ENCODE results near the gene TNFRSF21. TPM values are rescaled to one million over a fixed set of nuclear protein-coding genes. Genes with fewer than 3 reads are reported as not detected.

TNFRSF21 gene
- total and polyA plus RNA-seq, 7 experiments from 2014 or later, result 0.27 to 2.4 (median 0.44) TPM; not detected in 2

DNA sequence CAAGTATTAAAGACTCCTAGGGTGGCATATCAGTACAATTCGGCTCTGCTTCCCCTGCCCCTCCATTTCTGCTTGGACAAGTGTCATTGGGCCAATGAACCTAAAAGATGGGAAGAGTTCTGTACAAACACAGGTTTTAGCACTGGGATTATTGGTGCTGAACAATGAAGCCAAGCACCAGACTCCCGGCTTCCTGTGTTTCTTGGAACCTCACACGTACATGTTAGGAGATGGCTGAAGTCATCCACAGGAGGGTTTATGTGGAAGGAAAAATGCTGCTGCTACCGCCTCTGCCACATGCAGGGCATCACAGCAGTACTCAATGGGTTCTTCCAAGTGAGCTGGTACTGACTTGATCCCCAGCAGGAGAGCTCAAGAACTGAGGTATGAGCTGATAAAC, 49.7 kb downstream of the TNFRSF21 start:
- ChIA-PET CTCF (no interaction called here), POLR2A (no interaction called here)
- intact Hi-C loops (cut with micrococcal nuclease), result no loop called here
- Mint-ChIP-seq H3K27ac (no peak overlapping the region), H3K27me3 (peaks cover 0 to 7% (median 5%) of the 10 kb centered on the region in 5 donors), H3K9me3 (no peaks in the 10 kb centered on the region), H3K4me3 (no peak overlapping the region), H3K4me1 (no peaks in the 10 kb centered on the region), H3K36me3 (no peaks in the 10 kb centered on the region)
- no peak overlapping the region for H3K27ac ChIP-seq (ENCODE audit: low read depth, low read length)
- H3K9me3 ChIP-seq (ENCODE audit: control insufficient read depth in 2 of 3, low read length in 3 of 3), result no peaks in the 10 kb centered on the region
- no peaks in the 10 kb centered on the region for H3K27me3 ChIP-seq (ENCODE audit: control insufficient read depth in 2 of 2, insufficient read depth in 2 of 2, low read length in 2 of 2)
- H3K4me1 ChIP-seq (ENCODE audit: control insufficient read depth in 2 of 2, insufficient read depth in 2 of 2, low read length in 2 of 2), result no peaks in the 10 kb centered on the region
- H3K36me3 ChIP-seq (ENCODE audit: control insufficient read depth in 2 of 3, insufficient read depth in 3 of 3, low read length in 3 of 3), result no peaks in the 10 kb centered on the region
- ATAC-seq (no peak), DNase-seq (no peak)
- no peak overlapping the region for H3K4me3 ChIP-seq (ENCODE audit: low read length)

GRCh38 chr6:47258724-47259347, 50.9 kb downstream of the TNFRSF21 start:
- no peak for DNase-seq
- ATAC-seq, result no peak
- Mint-ChIP-seq H3K4me3 (no peak overlapping the region), H3K27ac (no peak overlapping the region), H3K9me3 (no peaks in the 10 kb centered on the region), H3K36me3 (no peaks in the 10 kb centered on the region), H3K27me3 (peaks cover 0 to 11% (median 5%) of the 10 kb centered on the region in 5 donors), H3K4me1 (no peaks in the 10 kb centered on the region)
- Histone ChIP-seq H3K9me3 (ENCODE audit: control insufficient read depth in 2 of 3, low read length in 3 of 3) (no peaks in the 10 kb centered on the region), H3K4me3 (ENCODE audit: low read length) (no peak overlapping the region), H3K27me3 (ENCODE audit: control insufficient read depth in 2 of 2, insufficient read depth in 2 of 2, low read length in 2 of 2) (no peaks in the 10 kb centered on the region), H3K4me1 (ENCODE audit: control insufficient read depth in 2 of 2, insufficient read depth in 2 of 2, low read length in 2 of 2) (no peaks in the 10 kb centered on the region), H3K36me3 (ENCODE audit: control insufficient read depth in 2 of 3, insufficient read depth in 3 of 3, low read length in 3 of 3) (no peaks in the 10 kb centered on the region), H3K27ac (ENCODE audit: low read depth, low read length) (no peak overlapping the region)
- POLR2A ChIA-PET, result interaction anchor here (0.7 kb wide), 1 partner anchor 48 kb away, joined by 4 read pairs; no protein-coding TSS in a partner anchor
- CTCF ChIA-PET, result no interaction called here
- intact Hi-C loops (cut with micrococcal nuclease), result no loop called here

GRCh38 chr6:47256981-47257730, 52.5 kb downstream of the TNFRSF21 start:
- DNase-seq (no peak), ATAC-seq (no peak)
- H3K9me3 Mint-ChIP-seq, result no peaks in the 10 kb centered on the region
- Histone ChIP-seq H3K4me1 (ENCODE audit: control insufficient read depth in 2 of 2, insufficient read depth in 2 of 2, low read length in 2 of 2) (peaks cover 0 to 5% of the 10 kb centered on the region in 2 donors), H3K36me3 (ENCODE audit: control insufficient read depth in 2 of 3, insufficient read depth in 3 of 3, low read length in 3 of 3) (no peaks in the 10 kb centered on the region), H3K9me3 (ENCODE audit: control insufficient read depth in 2 of 3, low read length in 3 of 3) (no peaks in the 10 kb centered on the region), H3K4me3 (ENCODE audit: low read length) (no peak overlapping the region), H3K27ac (ENCODE audit: low read depth, low read length) (no peak overlapping the region), H3K27me3 (ENCODE audit: control insufficient read depth in 2 of 2, insufficient read depth in 2 of 2, low read length in 2 of 2) (no peaks in the 10 kb centered on the region)
- H3K27me3 Mint-ChIP-seq, result peaks cover 0 to 7% (median 5%) of the 10 kb centered on the region in 5 donors
- intact Hi-C loops (cut with micrococcal nuclease), result no loop called here
- ChIA-PET POLR2A (no interaction called here), CTCF (no interaction called here)
- H3K4me1 Mint-ChIP-seq, result no peaks in the 10 kb centered on the region
- no peak overlapping the region for H3K27ac Mint-ChIP-seq
- H3K36me3 Mint-ChIP-seq, result no peaks in the 10 kb centered on the region
- H3K4me3 Mint-ChIP-seq, result no peak overlapping the region

GRCh38 chr6:47256361-47256760, 53.3 kb downstream of the TNFRSF21 start:
- H3K4me3 ChIP-seq (ENCODE audit: low read length), result no peak overlapping the region
- H3K9me3 Mint-ChIP-seq, result no peaks in the 10 kb centered on the region
- no peaks in the 10 kb centered on the region for H3K36me3 ChIP-seq (ENCODE audit: control insufficient read depth in 2 of 3, insufficient read depth in 3 of 3, low read length in 3 of 3)
- POLR2A ChIA-PET, result no interaction called here
- intact Hi-C loops (cut with micrococcal nuclease), result no loop called here
- H3K27me3 ChIP-seq (ENCODE audit: control insufficient read depth in 2 of 2, insufficient read depth in 2 of 2, low read length in 2 of 2), result no peaks in the 10 kb centered on the region
- H3K27ac Mint-ChIP-seq, result no peak overlapping the region
- ATAC-seq, result no peak
- H3K36me3 Mint-ChIP-seq, result no peaks in the 10 kb centered on the region
- no peak overlapping the region for H3K27ac ChIP-seq (ENCODE audit: low read depth, low read length)
- H3K9me3 ChIP-seq (ENCODE audit: control insufficient read depth in 2 of 3, low read length in 3 of 3), result no peaks in the 10 kb centered on the region
- DNase-seq, result no peak
- CTCF ChIA-PET, result no interaction called here
- peaks cover 0 to 5% of the 10 kb centered on the region in 2 donors for H3K4me1 ChIP-seq (ENCODE audit: control insufficient read depth in 2 of 2, insufficient read depth in 2 of 2, low read length in 2 of 2)
- no peak overlapping the region for H3K4me3 Mint-ChIP-seq
- no peaks in the 10 kb centered on the region for H3K4me1 Mint-ChIP-seq
- H3K27me3 Mint-ChIP-seq, result peaks cover 0 to 7% (median 5%) of the 10 kb centered on the region in 5 donors

- Histone ChIP-seq H3K27ac (ENCODE audit: low read depth, low read length) (no peak overlapping the region), H3K36me3 (ENCODE audit: control insufficient read depth in 2 of 3, insufficient read depth in 3 of 3, low read length in 3 of 3) (no peaks in the 10 kb centered on the region), H3K27me3 (ENCODE audit: control insufficient read depth in 2 of 2, insufficient read depth in 2 of 2, low read length in 2 of 2) (no peaks in the 10 kb centered on the region), H3K9me3 (ENCODE audit: control insufficient read depth in 2 of 3, low read length in 3 of 3) (no peaks in the 10 kb centered on the region), H3K4me1 (ENCODE audit: control insufficient read depth in 2 of 2, insufficient read depth in 2 of 2, low read length in 2 of 2) (peaks cover 0 to 5% of the 10 kb centered on the region in 2 donors), H3K4me3 (ENCODE audit: low read length) (no peak overlapping the region)
- Mint-ChIP-seq H3K27ac (no peak overlapping the region), H3K27me3 (peaks cover 0 to 7% (median 5%) of the 10 kb centered on the region in 5 donors), H3K4me3 (no peak overlapping the region), H3K4me1 (no peaks in the 10 kb centered on the region), H3K36me3 (no peaks in the 10 kb centered on the region), H3K9me3 (no peaks in the 10 kb centered on the region)
- intact Hi-C loops (cut with micrococcal nuclease), result no loop called here
- ATAC-seq (no peak), DNase-seq (no peak)
- CTCF ChIA-PET, result no interaction called here
- POLR2A ChIA-PET, result no interaction called here
These were observed 54.8 kb downstream of the TNFRSF21 start for GRCh38 chr6:47254906-47255305.

- DNase-seq (no peak), ATAC-seq (no peak)
- Mint-ChIP-seq H3K9me3 (no peaks in the 10 kb centered on the region), H3K27ac (no peak overlapping the region), H3K36me3 (no peaks in the 10 kb centered on the region), H3K27me3 (peaks cover 0 to 12% (median 5%) of the 10 kb centered on the region in 5 donors), H3K4me3 (no peak overlapping the region), H3K4me1 (no peaks in the 10 kb centered on the region)
- Histone ChIP-seq H3K27ac (ENCODE audit: low read depth, low read length) (no peak overlapping the region), H3K27me3 (ENCODE audit: control insufficient read depth in 2 of 2, insufficient read depth in 2 of 2, low read length in 2 of 2) (no peaks in the 10 kb centered on the region), H3K9me3 (ENCODE audit: control insufficient read depth in 2 of 3, low read length in 3 of 3) (no peaks in the 10 kb centered on the region), H3K4me3 (ENCODE audit: low read length) (no peak overlapping the region), H3K4me1 (ENCODE audit: control insufficient read depth in 2 of 2, insufficient read depth in 2 of 2, low read length in 2 of 2) (peaks cover 0 to 5% of the 10 kb centered on the region in 2 donors), H3K36me3 (ENCODE audit: control insufficient read depth in 2 of 3, insufficient read depth in 3 of 3, low read length in 3 of 3) (no peaks in the 10 kb centered on the region)
- CTCF ChIA-PET, result no interaction called here
- intact Hi-C loops (cut with micrococcal nuclease), result no loop called here
- POLR2A ChIA-PET, result interaction anchor here (0.6 kb wide), 1 partner anchor 11 kb away, joined by 3 read pairs; no protein-coding TSS in a partner anchor
These were observed 55.7 kb downstream of the TNFRSF21 start for GRCh38 chr6:47254051-47254450.

- peaks cover 0 to 5% of the 10 kb centered on the region in 2 donors for H3K4me1 ChIP-seq (ENCODE audit: control insufficient read depth in 2 of 2, insufficient read depth in 2 of 2, low read length in 2 of 2)
- no peaks in the 10 kb centered on the region for H3K9me3 Mint-ChIP-seq
- no peak overlapping the region for H3K27ac Mint-ChIP-seq
- POLR2A ChIA-PET, result no interaction called here
- H3K4me3 ChIP-seq (ENCODE audit: low read length), result no peak overlapping the region
- no peak overlapping the region for H3K4me3 Mint-ChIP-seq
- CTCF ChIA-PET, result interaction anchor here (0.7 kb wide), 1 partner anchor 41 kb away, joined by 3 read pairs; no protein-coding TSS in a partner anchor
- H3K36me3 ChIP-seq (ENCODE audit: control insufficient read depth in 2 of 3, insufficient read depth in 3 of 3, low read length in 3 of 3), result no peaks in the 10 kb centered on the region
- H3K27me3 Mint-ChIP-seq, result peaks cover 0 to 12% (median 5%) of the 10 kb centered on the region in 5 donors
- H3K36me3 Mint-ChIP-seq, result no peaks in the 10 kb centered on the region
- ATAC-seq, result no peak
- no peak overlapping the region for H3K27ac ChIP-seq (ENCODE audit: low read depth, low read length)
- no peaks in the 10 kb centered on the region for H3K9me3 ChIP-seq (ENCODE audit: control insufficient read depth in 2 of 3, low read length in 3 of 3)
- H3K27me3 ChIP-seq (ENCODE audit: control insufficient read depth in 2 of 2, insufficient read depth in 2 of 2, low read length in 2 of 2), result no peaks in the 10 kb centered on the region
- no peaks in the 10 kb centered on the region for H3K4me1 Mint-ChIP-seq
- DNase-seq, result no peak
- intact Hi-C loops (cut with micrococcal nuclease), result no loop called here
These were observed 56.6 kb downstream of the TNFRSF21 start for GRCh38 chr6:47253136-47253535.
